GM21528 (cell line): ENCODE measurements around the gene UNC45A.
A peak's percentile ranks its signal among the peaks of the same experiment; 100 is the strongest.
"Not testable (repeated sequence)": the region's sequence is repeated elsewhere in the genome, so short reads cannot be mapped to it uniquely, and the experiment has no call there.

Experiments
- ATAC-seq: cut with Tn5 transposase; IDR thresholded peaks from one replicate; pipeline ENCODE4 v1.9.1; 2021; ENCODE audit warnings: mild to moderate bottlenecking, moderate library complexity; ENCODE audit not compliant: unreplicated experiment, low FRiP score

The UNC45A gene

GRCh38 chr15:90917569-90917968, 17.5 kb upstream of the UNC45A start:
- ATAC-seq: no peak

- no peak for ATAC-seq
Observed at GRCh38 chr15:90918034-90918788, 16.9 kb upstream of the UNC45A start.

GRCh38 chr15:90918835-90919234, 16.2 kb upstream of the UNC45A start:
- no peak for ATAC-seq

GRCh38 chr15:90921887-90922286, 13.2 kb upstream of the UNC45A start:
- no peak for ATAC-seq

GRCh38 chr15:90922712-90923322, 12.3 kb upstream of the UNC45A start:
- ATAC-seq: peak; percentile 58

- ATAC-seq: peak; percentile 59
Observed at GRCh38 chr15:90924375-90924774, 10.7 kb upstream of the UNC45A start.

GRCh38 chr15:90926766-90927165, 8.3 kb upstream of the UNC45A start:
- ATAC-seq: not testable (repeated sequence)

- not testable (repeated sequence) for ATAC-seq
Observed at GRCh38 chr15:90928106-90928505, 7.0 kb upstream of the UNC45A start.

- no peak for ATAC-seq
Observed at GRCh38 chr15:90929246-90930019, 5.7 kb upstream of the UNC45A start.

- ATAC-seq: no peak
Observed at GRCh38 chr15:90930861-90931574, 4.1 kb upstream of the UNC45A start.

GRCh38 chr15:90931575-90931827, 3.6 kb upstream of the UNC45A start:
- ATAC-seq: no peak

- peak; percentile 49 for ATAC-seq
Observed at GRCh38 chr15:90931828-90932659, 3.0 kb upstream of the UNC45A start, which contains the start of gene HDDC3. TSS of gene HDDC3 (minus strand) at chr15:90932549. CDS start at chr15:90932540, 9 bp downstream.

- no peak for ATAC-seq
Observed at GRCh38 chr15:90932660-90932991, 2.5 kb upstream of the UNC45A start.

- no peak for ATAC-seq
Observed at GRCh38 chr15:90933301-90933700, 1.8 kb upstream of the UNC45A start.

- peak; percentile 38 for ATAC-seq
Observed at GRCh38 chr15:90934256-90934948, 683 bp upstream of the UNC45A start.

GRCh38 chr15:90936823-90937222, 1.7 kb downstream of the UNC45A start:
- no peak for ATAC-seq

GRCh38 chr15:90938261-90938660, 3.2 kb downstream of the UNC45A start:
- no peak for ATAC-seq

- no peak for ATAC-seq
Observed at GRCh38 chr15:90939756-90940155, 4.7 kb downstream of the UNC45A start.

GRCh38 chr15:90941038-90941437, 6.0 kb downstream of the UNC45A start:
- no peak for ATAC-seq
